ENCODE measurements around the gene TFR2.

The TFR2 gene

GRCh38 chr7:100589341-100589947, 51.9 kb downstream of the TFR2 start:
- DNase-seq (ENCODE audit: low spot score), result no peak
- WGBS, 2 donors (ENCODE audit: extremely low coverage in 2 of 2, insufficient read length in 2 of 2, insufficient replicate concordance in 1 of 2), result no CpG with 5 or more reads among the region's 7 CpGs

GRCh38 chr7:100588438-100588837, 52.9 kb downstream of the TFR2 start:
- no CpG with 5 or more reads among the region's 1 CpG for WGBS, 2 donors (ENCODE audit: extremely low coverage in 2 of 2, insufficient read length in 2 of 2, insufficient replicate concordance in 1 of 2)
- no peak overlapping the region for H3K14ac ChIP-seq (ENCODE audit: low read length)
- H3K4me2 ChIP-seq (ENCODE audit: insufficient read depth, low read length, poor library complexity, severe bottlenecking), result no peak overlapping the region
- H4K8ac ChIP-seq (ENCODE audit: low read depth, low read length), result no peak overlapping the region
- H3K9me3 ChIP-seq (replicated peaks in 1 of 2; ENCODE audit: control insufficient read depth in 2 of 2, insufficient read depth in 1 of 2, low read depth in 1 of 2, low read length in 2 of 2), result no peaks in the 10 kb centered on the region
- H3K27ac ChIP-seq (replicated peaks; ENCODE audit: low read length), result peak overlapping the region; percentile 11
- no peak overlapping the region for H2BK5ac ChIP-seq (ENCODE audit: low read length)
- no peak overlapping the region for H2AK5ac ChIP-seq (ENCODE audit: low read depth, low read length)
- H3K9ac ChIP-seq (ENCODE audit: low read depth, low read length, poor library complexity), result no peak overlapping the region
- DNase-seq (ENCODE audit: low spot score), result no peak
- H3K18ac ChIP-seq (ENCODE audit: low read length), result no peak overlapping the region
- H4K91ac ChIP-seq (ENCODE audit: low read depth, low read length, poor library complexity), result no peak overlapping the region
- H2BK15ac ChIP-seq (ENCODE audit: low read length), result no peak overlapping the region
- H2BK120ac ChIP-seq (ENCODE audit: low read depth, low read length), result no peak overlapping the region
- no peak overlapping the region for H3K23ac ChIP-seq (ENCODE audit: low read depth, low read length, poor library complexity)
- no peak overlapping the region for H3K4me3 ChIP-seq (ENCODE audit: low read length in 2 of 2)
- H3K27me3 ChIP-seq (ENCODE audit: control insufficient read depth in 3 of 3, insufficient read depth in 3 of 3, low read depth in 1 of 3, low read length in 3 of 3), result no peaks in the 10 kb centered on the region
- H2AFZ ChIP-seq (ENCODE audit: low read length), result no peak overlapping the region
- H3K4ac ChIP-seq (ENCODE audit: low read length), result no peak overlapping the region
- peaks cover 0 to 5% of the 10 kb centered on the region in 2 donors for H3K36me3 ChIP-seq (replicated peaks in 1 of 2; ENCODE audit: control insufficient read depth in 2 of 2, insufficient read depth in 2 of 2, low read length in 2 of 2)
- peaks cover 22 to 32% of the 10 kb centered on the region in 2 donors for H3K4me1 ChIP-seq (ENCODE audit: control insufficient read depth in 2 of 2, insufficient read depth in 1 of 2, low read depth in 1 of 2, low read length in 2 of 2)
- no peak overlapping the region for H2BK12ac ChIP-seq (ENCODE audit: low read length)
- H3K79me1 ChIP-seq (ENCODE audit: low read depth, low read length), result peaks cover 3% of the 10 kb centered on the region

More at GRCh38 chr7:100589341-100589947, 51.9 kb downstream of the TFR2 start:
- no peak overlapping the region for H4K91ac ChIP-seq (ENCODE audit: low read depth, low read length, poor library complexity)
- peak overlapping the region; percentile 4 for H2BK5ac ChIP-seq (ENCODE audit: low read length)
- no peak overlapping the region for H2AK5ac ChIP-seq (ENCODE audit: low read depth, low read length)
- H3K14ac ChIP-seq (ENCODE audit: low read length), result no peak overlapping the region
- no peaks in the 10 kb centered on the region for H3K27me3 ChIP-seq (ENCODE audit: control insufficient read depth in 3 of 3, insufficient read depth in 3 of 3, low read depth in 1 of 3, low read length in 3 of 3)
- peak overlapping the region; percentile 80 for H3K18ac ChIP-seq (ENCODE audit: low read length)
- H3K27ac ChIP-seq (replicated peaks; ENCODE audit: low read length), result no peak overlapping the region
- H3K79me1 ChIP-seq (ENCODE audit: low read depth, low read length), result peaks cover 3% of the 10 kb centered on the region
- no peak overlapping the region for H3K4ac ChIP-seq (ENCODE audit: low read length)
- H4K8ac ChIP-seq (ENCODE audit: low read depth, low read length), result no peak overlapping the region
- H3K9me3 ChIP-seq (replicated peaks in 1 of 2; ENCODE audit: control insufficient read depth in 2 of 2, insufficient read depth in 1 of 2, low read depth in 1 of 2, low read length in 2 of 2), result no peaks in the 10 kb centered on the region
- H2BK120ac ChIP-seq (ENCODE audit: low read depth, low read length), result no peak overlapping the region
- H3K23ac ChIP-seq (ENCODE audit: low read depth, low read length, poor library complexity), result no peak overlapping the region
- H2BK12ac ChIP-seq (ENCODE audit: low read length), result no peak overlapping the region
- no peaks in the 10 kb centered on the region for H3K36me3 ChIP-seq (replicated peaks in 1 of 2; ENCODE audit: control insufficient read depth in 2 of 2, insufficient read depth in 2 of 2, low read length in 2 of 2)
- peak overlapping the region; percentile 38 for H3K9ac ChIP-seq (ENCODE audit: low read depth, low read length, poor library complexity)
- no peak overlapping the region for H3K4me3 ChIP-seq (ENCODE audit: low read length in 2 of 2)
- H3K4me2 ChIP-seq (ENCODE audit: insufficient read depth, low read length, poor library complexity, severe bottlenecking), result no peak overlapping the region
- peak overlapping the region; percentile 56 for H2AFZ ChIP-seq (ENCODE audit: low read length)
- peak overlapping the region; percentile 19 for H2BK15ac ChIP-seq (ENCODE audit: low read length)
- peaks cover 13 to 26% of the 10 kb centered on the region in 2 donors for H3K4me1 ChIP-seq (ENCODE audit: control insufficient read depth in 2 of 2, insufficient read depth in 1 of 2, low read depth in 1 of 2, low read length in 2 of 2)

- peak; percentile 100 for DNase-seq (ENCODE audit: low spot score)
- H3K23ac ChIP-seq (ENCODE audit: low read depth, low read length, poor library complexity), result peak within 1 kb of the TSS; percentile 99
- peaks cover 25 to 32% of the 10 kb centered on the region in 2 donors for H3K4me1 ChIP-seq (ENCODE audit: control insufficient read depth in 2 of 2, insufficient read depth in 1 of 2, low read depth in 1 of 2, low read length in 2 of 2)
- peak within 1 kb of the TSS; percentile 91 for H2BK5ac ChIP-seq (ENCODE audit: low read length)
- peak within 1 kb of the TSS; percentile 85 for H3K14ac ChIP-seq (ENCODE audit: low read length)
- H2BK15ac ChIP-seq (ENCODE audit: low read length), result peak within 1 kb of the TSS; percentile 86
- no peaks in the 10 kb centered on the region for H3K27me3 ChIP-seq (ENCODE audit: control insufficient read depth in 3 of 3, insufficient read depth in 3 of 3, low read depth in 1 of 3, low read length in 3 of 3)
- peaks cover 9 to 24% of the 10 kb centered on the region in 2 donors for H3K36me3 ChIP-seq (replicated peaks in 1 of 2; ENCODE audit: control insufficient read depth in 2 of 2, insufficient read depth in 2 of 2, low read length in 2 of 2)
- WGBS, 2 donors (ENCODE audit: extremely low coverage in 2 of 2, insufficient read length in 2 of 2, insufficient replicate concordance in 1 of 2), result no CpG with 5 or more reads among the region's 53 CpGs
- peak within 1 kb of the TSS; percentile 99 for H3K9ac ChIP-seq (ENCODE audit: low read depth, low read length, poor library complexity)
- no peak within 1 kb of the TSS for H2BK12ac ChIP-seq (ENCODE audit: low read length)
- peak within 1 kb of the TSS; percentile 88 for H3K27ac ChIP-seq (replicated peaks; ENCODE audit: low read length)
- peak within 1 kb of the TSS; percentile 99 for H3K18ac ChIP-seq (ENCODE audit: low read length)
- H2AK5ac ChIP-seq (ENCODE audit: low read depth, low read length), result peak within 1 kb of the TSS; percentile 73
- H3K4me3 ChIP-seq (ENCODE audit: low read length in 2 of 2), result peak within 1 kb of the TSS; percentile 91 to 97
- H3K4me2 ChIP-seq (ENCODE audit: insufficient read depth, low read length, poor library complexity, severe bottlenecking), result peak within 1 kb of the TSS; percentile 97
- no peak within 1 kb of the TSS for H4K91ac ChIP-seq (ENCODE audit: low read depth, low read length, poor library complexity)
- H3K4ac ChIP-seq (ENCODE audit: low read length), result no peak within 1 kb of the TSS
- no peak within 1 kb of the TSS for H4K8ac ChIP-seq (ENCODE audit: low read depth, low read length)
- H2AFZ ChIP-seq (ENCODE audit: low read length), result peak within 1 kb of the TSS; percentile 82
- H2BK120ac ChIP-seq (ENCODE audit: low read depth, low read length), result peak within 1 kb of the TSS; percentile 47
- peaks cover 3% of the 10 kb centered on the region for H3K79me1 ChIP-seq (ENCODE audit: low read depth, low read length)
- H3K9me3 ChIP-seq (replicated peaks in 1 of 2; ENCODE audit: control insufficient read depth in 2 of 2, insufficient read depth in 1 of 2, low read depth in 1 of 2, low read length in 2 of 2), result no peaks in the 10 kb centered on the region
Measured at GRCh38 chr7:100586266-100587025, 54.9 kb downstream of the TFR2 start, which contains the start of gene FBXO24. TSS of gene FBXO24 (plus strand) at chr7:100586328. CDS start at chr7:100586626, 298 bp downstream.

All from neuronal stem cell (in vitro differentiated cells).